KMS-11 (cell line): Measurements from ENCODE around the gene OLAH.
A peak's percentile ranks its signal among the peaks of the same experiment; 100 is the strongest.

Experiments
- H2AFZ ChIP-seq: fragments of 200-600 bp; sonication (generic); 2 replicates; pipeline ENCODE4 v1.6.1; 2016; ENCODE audit warnings: antibody characterized with exemption, mixed run types, low read depth
- H3K27ac ChIP-seq: fragments of 200-600 bp; sonication (generic); 2 replicates; pipeline ENCODE4 v1.6.1; 2016; ENCODE audit warnings: mild to moderate bottlenecking, mixed run types
- H3K27me3 ChIP-seq: fragments of 200-600 bp; sonication (generic); 2 replicates; pipeline ENCODE4 v1.6.1; 2017; ENCODE audit warnings: mild to moderate bottlenecking, low read depth, mixed run types, moderate library complexity; ENCODE audit not compliant: insufficient read depth
- H3K36me3 ChIP-seq: fragments of 200-600 bp; sonication (generic); 2 replicates; pipeline ENCODE4 v1.6.1; 2017; ENCODE audit warnings: mild to moderate bottlenecking, mixed run types; ENCODE audit not compliant: insufficient read depth
- H3K4me1 ChIP-seq: fragments of 200-600 bp; sonication (generic); 2 replicates; pipeline ENCODE4 v1.6.1; 2016; ENCODE audit warnings: mild to moderate bottlenecking, low read depth, mixed run types; ENCODE audit not compliant: poor library complexity, severe bottlenecking
- H3K4me2 ChIP-seq: fragments of 200-600 bp; sonication (generic); 2 replicates; pipeline ENCODE4 v1.7.0; 2016; ENCODE audit warnings: mild to moderate bottlenecking, mixed run types
- H3K4me3 ChIP-seq: fragments of 200-600 bp; sonication (generic); IDR thresholded peaks from 2 replicates; pipeline ENCODE4 v1.6.1; 2017; ENCODE audit warnings: low read depth, low read length, mixed read lengths; ENCODE audit not compliant: insufficient read depth
- H3K79me2 ChIP-seq: fragments of 200-600 bp; sonication (generic); 2 replicates; pipeline ENCODE4 v1.6.1; 2016; ENCODE audit warnings: low read depth, mixed run types; ENCODE audit not compliant: insufficient read depth
- H3K9ac ChIP-seq: fragments of 200-600 bp; sonication (generic); 2 replicates; pipeline ENCODE4 v1.6.1; 2016; ENCODE audit warnings: mild to moderate bottlenecking, mixed run types
- H4K20me1 ChIP-seq: fragments of 200-600 bp; sonication (generic); 2 replicates; pipeline ENCODE4 v1.6.1; 2016; ENCODE audit warnings: mild to moderate bottlenecking, mixed run types; ENCODE audit not compliant: insufficient read depth
- TF ChIP-seq, protein P1 (sequence below): fragments of 200-600 bp; sonication (generic); conservative IDR thresholded peaks from 2 replicates; pipeline ENCODE4 v1.6.1; 2017; ENCODE audit warnings: low read depth, mild to moderate bottlenecking, antibody characterized with exemption, low read length, moderate library complexity, mixed read lengths

Gene OLAH

DNA sequence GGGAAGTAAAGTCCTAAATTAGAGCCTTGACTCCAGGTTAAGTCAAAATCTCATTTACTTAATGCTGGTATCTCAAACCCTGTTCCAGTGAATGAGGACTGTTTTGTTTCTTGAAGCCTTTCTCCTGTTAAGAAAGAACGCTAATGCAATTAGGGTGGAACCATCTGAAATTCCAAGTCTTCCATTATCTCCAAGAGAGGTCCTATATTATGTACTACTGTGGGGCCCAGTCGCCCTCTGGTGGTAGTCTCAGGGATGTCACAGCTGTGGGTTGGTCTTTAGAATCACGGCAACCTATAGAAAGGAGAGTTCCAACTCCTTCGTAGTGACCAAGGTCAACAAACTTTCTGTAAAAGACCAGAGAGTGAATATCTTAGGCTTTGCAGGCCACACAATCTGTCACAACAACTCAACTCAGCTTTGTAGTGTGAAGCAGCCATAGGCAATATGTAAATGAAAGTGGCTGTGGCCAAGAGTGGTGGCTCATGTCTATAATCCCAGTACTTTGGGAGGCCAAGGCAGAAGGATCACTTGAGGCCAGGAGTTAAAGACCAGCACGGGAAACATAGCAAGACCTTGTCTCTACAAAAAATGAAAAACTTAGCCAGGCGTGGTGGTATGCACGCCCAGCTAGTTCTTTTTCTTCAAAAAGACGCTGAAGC is 62.7 kb downstream of the OLAH start:
- H3K79me2 ChIP-seq, result peaks cover 5% of the 10 kb centered on the region; the same call in 1 of the 2 replicates
- H3K27me3 ChIP-seq, result no peaks in the 10 kb centered on the region
- H3K36me3 ChIP-seq, result no peaks in the 10 kb centered on the region; the same call in 1 of the 2 replicates
- H3K4me3 ChIP-seq, result no peak overlapping the region
- H3K4me1 ChIP-seq, result no peaks in the 10 kb centered on the region
- no peak overlapping the region for H3K9ac ChIP-seq
- no peak overlapping the region for H3K27ac ChIP-seq
- no peak overlapping the region for H3K4me2 ChIP-seq
- H2AFZ ChIP-seq, result no peak overlapping the region
- TF ChIP-seq, protein P1, sequence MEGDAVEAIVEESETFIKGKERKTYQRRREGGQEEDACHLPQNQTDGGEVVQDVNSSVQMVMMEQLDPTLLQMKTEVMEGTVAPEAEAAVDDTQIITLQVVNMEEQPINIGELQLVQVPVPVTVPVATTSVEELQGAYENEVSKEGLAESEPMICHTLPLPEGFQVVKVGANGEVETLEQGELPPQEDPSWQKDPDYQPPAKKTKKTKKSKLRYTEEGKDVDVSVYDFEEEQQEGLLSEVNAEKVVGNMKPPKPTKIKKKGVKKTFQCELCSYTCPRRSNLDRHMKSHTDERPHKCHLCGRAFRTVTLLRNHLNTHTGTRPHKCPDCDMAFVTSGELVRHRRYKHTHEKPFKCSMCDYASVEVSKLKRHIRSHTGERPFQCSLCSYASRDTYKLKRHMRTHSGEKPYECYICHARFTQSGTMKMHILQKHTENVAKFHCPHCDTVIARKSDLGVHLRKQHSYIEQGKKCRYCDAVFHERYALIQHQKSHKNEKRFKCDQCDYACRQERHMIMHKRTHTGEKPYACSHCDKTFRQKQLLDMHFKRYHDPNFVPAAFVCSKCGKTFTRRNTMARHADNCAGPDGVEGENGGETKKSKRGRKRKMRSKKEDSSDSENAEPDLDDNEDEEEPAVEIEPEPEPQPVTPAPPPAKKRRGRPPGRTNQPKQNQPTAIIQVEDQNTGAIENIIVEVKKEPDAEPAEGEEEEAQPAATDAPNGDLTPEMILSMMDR, result peak; percentile 99
- no peaks in the 10 kb centered on the region for H4K20me1 ChIP-seq

DNA sequence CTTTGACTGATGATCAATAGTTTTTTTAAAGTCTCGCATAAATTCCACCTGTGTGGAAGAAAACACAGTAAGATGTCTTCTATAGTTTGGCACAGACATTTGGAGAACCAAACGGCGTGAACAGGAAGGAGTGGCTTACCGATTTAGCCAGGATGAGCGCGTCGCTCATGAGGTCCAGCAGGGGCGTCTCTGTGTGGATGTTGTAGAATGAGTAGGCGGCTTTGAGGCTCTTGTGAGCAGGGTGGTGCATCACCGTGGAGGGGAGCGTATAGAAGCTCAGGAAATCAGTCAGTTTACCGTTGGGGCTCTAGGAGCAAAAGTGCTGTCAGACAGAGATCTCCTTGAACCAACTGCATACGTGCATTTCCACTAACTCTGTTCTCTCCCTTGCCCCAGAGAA is 68.9 kb downstream of the OLAH start:
- H3K9ac ChIP-seq, result no peak overlapping the region
- H4K20me1 ChIP-seq, result no peaks in the 10 kb centered on the region
- TF ChIP-seq, protein P1, result no peak
- H2AFZ ChIP-seq, result no peak overlapping the region
- no peaks in the 10 kb centered on the region for H3K79me2 ChIP-seq
- no peaks in the 10 kb centered on the region for H3K27me3 ChIP-seq
- H3K27ac ChIP-seq, result no peak overlapping the region
- H3K4me2 ChIP-seq, result no peak overlapping the region
- H3K36me3 ChIP-seq, result no peaks in the 10 kb centered on the region
- peaks cover 3% of the 10 kb centered on the region for H3K4me1 ChIP-seq
- no peak overlapping the region for H3K4me3 ChIP-seq

DNA sequence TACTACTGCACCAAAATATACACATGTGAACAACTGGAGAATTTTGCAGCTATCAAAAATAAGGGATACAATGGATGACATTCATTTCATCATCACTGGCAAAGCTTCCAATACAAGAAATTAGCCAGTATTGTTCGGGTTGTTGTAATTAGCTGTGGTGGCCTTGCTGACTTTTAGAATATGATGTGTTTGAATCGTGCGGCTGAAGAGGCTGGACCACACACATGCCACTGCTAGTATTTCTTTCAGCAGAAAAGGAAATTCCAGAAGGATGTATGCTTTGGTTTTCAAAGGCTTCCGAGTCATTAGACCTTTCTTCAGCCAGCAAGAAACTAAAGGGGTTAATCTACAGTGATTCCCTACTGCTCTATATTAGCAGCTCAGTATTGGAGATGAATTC is 70.0 kb downstream of the OLAH start:
- no peaks in the 10 kb centered on the region for H3K36me3 ChIP-seq
- H3K4me3 ChIP-seq, result no peak overlapping the region
- no peaks in the 10 kb centered on the region for H3K27me3 ChIP-seq
- H3K79me2 ChIP-seq, result no peaks in the 10 kb centered on the region
- no peak overlapping the region for H3K4me2 ChIP-seq
- peaks cover 14% of the 10 kb centered on the region for H3K4me1 ChIP-seq
- no peaks in the 10 kb centered on the region for H4K20me1 ChIP-seq
- H3K27ac ChIP-seq, result no peak overlapping the region
- H2AFZ ChIP-seq, result no peak overlapping the region
- H3K9ac ChIP-seq, result no peak overlapping the region
- TF ChIP-seq, protein P1, result no peak

DNA sequence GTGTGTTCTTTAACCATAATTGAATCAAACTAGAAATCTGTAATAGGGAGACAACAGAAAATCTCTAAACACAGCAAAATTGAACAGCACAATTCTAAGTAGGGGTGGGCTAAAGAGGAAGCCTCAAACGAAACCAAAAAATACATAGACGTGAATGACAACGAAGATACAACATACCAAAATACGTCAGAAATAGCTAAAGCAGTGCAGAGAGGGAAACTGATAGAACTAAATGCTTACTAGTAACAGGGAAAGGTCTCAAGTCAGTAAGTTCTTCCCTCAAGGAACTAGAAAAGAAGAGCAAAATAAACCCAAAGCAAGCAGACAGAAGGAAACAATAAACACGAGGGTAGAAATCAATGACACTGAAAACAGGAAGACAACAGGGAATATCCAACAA is 72.5 kb downstream of the OLAH start:
- Histone ChIP-seq H3K4me2 (no peak overlapping the region), H3K27ac (no peak overlapping the region), H3K27me3 (no peaks in the 10 kb centered on the region), H3K36me3 (no peaks in the 10 kb centered on the region), H3K9ac (no peak overlapping the region), H3K4me3 (no peak overlapping the region), H3K79me2 (no peaks in the 10 kb centered on the region), H4K20me1 (no peaks in the 10 kb centered on the region), H3K4me1 (peaks cover 29% of the 10 kb centered on the region), H2AFZ (no peak overlapping the region)
- TF ChIP-seq, protein P1, result no peak
